Measurements from ENCODE around the gene ANTXR1. TPM values are rescaled to one million over a fixed set of nuclear protein-coding genes. Genes with fewer than 3 reads are reported as not detected.

The ANTXR1 gene

DNA sequence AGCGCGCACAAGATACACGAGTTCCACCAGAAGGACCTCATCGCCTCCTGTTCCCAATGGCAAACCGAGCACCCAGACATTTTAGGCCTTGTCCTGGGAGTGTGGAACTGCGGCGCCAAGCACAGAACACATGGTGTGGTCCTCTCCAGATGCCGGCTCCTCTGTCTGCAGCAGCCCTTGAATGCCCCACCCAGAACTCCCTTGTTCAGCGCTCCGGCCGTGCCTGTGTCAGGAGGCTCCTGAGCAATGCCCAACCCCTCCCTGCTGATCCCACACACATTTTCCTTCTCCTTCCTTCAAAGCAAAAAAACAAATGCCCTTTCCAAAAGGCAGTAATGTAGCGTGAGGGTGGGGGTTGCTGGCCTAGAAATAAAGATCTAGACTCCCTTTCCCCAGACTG, 284.2 kb downstream of the ANTXR1 start:
- Histone ChIP-seq H3K23ac (ENCODE audit: low read length in 2 of 2) (no peak overlapping the region), H3K36me3 (ENCODE audit: control insufficient read depth in 1 of 2, insufficient read depth in 2 of 2, low read depth in 1 of 2, low read length in 2 of 2) (no peaks in the 10 kb centered on the region), H3K79me1 (replicated peaks; ENCODE audit: low read length, poor library complexity, severe bottlenecking) (no peaks in the 10 kb centered on the region), H3K4me3 (ENCODE audit: insufficient read depth in 1 of 2, low read depth in 1 of 2, low read length in 2 of 2) (no peak overlapping the region), H4K8ac (ENCODE audit: low read length) (peak overlapping the region; percentile 90), H3K4me1 (ENCODE audit: control insufficient read depth, insufficient read depth, low read depth, low read length) (peaks cover 33% of the 10 kb centered on the region), H2BK15ac (ENCODE audit: low read depth, poor library complexity, severe bottlenecking) (peak overlapping the region; percentile 18), H2AK5ac (ENCODE audit: low read length, severe bottlenecking) (peak overlapping the region; percentile 71), H3K9me3 (ENCODE audit: control insufficient read depth, low read length) (no peaks in the 10 kb centered on the region), H4K91ac (ENCODE audit: low read length) (peak overlapping the region; percentile 95), H2BK120ac (ENCODE audit: low read depth, low read length) (peak overlapping the region; percentile 91), H3K27ac (ENCODE audit: low read length, poor library complexity, severe bottlenecking) (no peak overlapping the region), H3K27me3 (ENCODE audit: control insufficient read depth in 1 of 2, insufficient read depth in 1 of 2, low read length in 2 of 2) (no peaks in the 10 kb centered on the region), H2BK5ac (ENCODE audit: low read depth, low read length, poor library complexity, severe bottlenecking) (no peak overlapping the region), H3K18ac (ENCODE audit: low read depth in 1 of 2, low read length in 2 of 2) (peak overlapping the region; percentile 31 to 74), H3K4ac (ENCODE audit: low read depth in 1 of 2, low read length in 2 of 2) (peak overlapping the region; percentile 24 to 74), H3K4me2 (ENCODE audit: low read length, poor library complexity, severe bottlenecking) (no peak overlapping the region), H3K9ac (ENCODE audit: low read length) (no peak overlapping the region), H3K14ac (ENCODE audit: low read length in 2 of 2) (no peak overlapping the region), H2BK12ac (ENCODE audit: low read length in 2 of 2) (peak overlapping the region; percentile 87 to 98), H2AFZ (ENCODE audit: low read depth, low read length) (no peak overlapping the region)
- 93% methylated on average over 10 of the region's 12 CpGs for WGBS
- no peak for DNase-seq

- Histone ChIP-seq H4K8ac (ENCODE audit: low read length) (peak overlapping the region; percentile 24), H2BK5ac (ENCODE audit: low read depth, low read length, poor library complexity, severe bottlenecking) (no peak overlapping the region), H2AK5ac (ENCODE audit: low read length, severe bottlenecking) (no peak overlapping the region), H2AFZ (ENCODE audit: low read depth, low read length) (no peak overlapping the region), H3K4ac (ENCODE audit: low read depth in 1 of 2, low read length in 2 of 2) (peak overlapping the region in 1 of 2 experiments; percentile 74), H4K91ac (ENCODE audit: low read length) (peak overlapping the region; percentile 49), H3K18ac (ENCODE audit: low read depth in 1 of 2, low read length in 2 of 2) (peak overlapping the region; percentile 55 to 74), H2BK120ac (ENCODE audit: low read depth, low read length) (no peak overlapping the region), H2BK15ac (ENCODE audit: low read depth, poor library complexity, severe bottlenecking) (no peak overlapping the region), H3K9ac (ENCODE audit: low read length) (peak overlapping the region; percentile 38), H3K4me3 (ENCODE audit: insufficient read depth in 1 of 2, low read depth in 1 of 2, low read length in 2 of 2) (no peak overlapping the region), H3K79me1 (replicated peaks; ENCODE audit: low read length, poor library complexity, severe bottlenecking) (no peaks in the 10 kb centered on the region), H3K4me2 (ENCODE audit: low read length, poor library complexity, severe bottlenecking) (peak overlapping the region; percentile 47), H3K27ac (ENCODE audit: low read length, poor library complexity, severe bottlenecking) (peak overlapping the region; percentile 82), H3K4me1 (ENCODE audit: control insufficient read depth, insufficient read depth, low read depth, low read length) (peaks cover 31% of the 10 kb centered on the region), H2BK12ac (ENCODE audit: low read length in 2 of 2) (peak overlapping the region; percentile 60 to 98), H3K27me3 (ENCODE audit: control insufficient read depth in 1 of 2, insufficient read depth in 1 of 2, low read length in 2 of 2) (no peaks in the 10 kb centered on the region), H3K14ac (ENCODE audit: low read length in 2 of 2) (no peak overlapping the region), H3K9me3 (ENCODE audit: control insufficient read depth, low read length) (no peaks in the 10 kb centered on the region), H3K36me3 (ENCODE audit: control insufficient read depth in 1 of 2, insufficient read depth in 2 of 2, low read depth in 1 of 2, low read length in 2 of 2) (no peaks in the 10 kb centered on the region), H3K23ac (ENCODE audit: low read length in 2 of 2) (no peak overlapping the region)
- WGBS, result 20% methylated on average over 7 of the region's 7 CpGs
- peak; percentile 91 for DNase-seq
Measured at GRCh38 chr2:69298261-69298660, 285.3 kb downstream of the ANTXR1 start.

DNA sequence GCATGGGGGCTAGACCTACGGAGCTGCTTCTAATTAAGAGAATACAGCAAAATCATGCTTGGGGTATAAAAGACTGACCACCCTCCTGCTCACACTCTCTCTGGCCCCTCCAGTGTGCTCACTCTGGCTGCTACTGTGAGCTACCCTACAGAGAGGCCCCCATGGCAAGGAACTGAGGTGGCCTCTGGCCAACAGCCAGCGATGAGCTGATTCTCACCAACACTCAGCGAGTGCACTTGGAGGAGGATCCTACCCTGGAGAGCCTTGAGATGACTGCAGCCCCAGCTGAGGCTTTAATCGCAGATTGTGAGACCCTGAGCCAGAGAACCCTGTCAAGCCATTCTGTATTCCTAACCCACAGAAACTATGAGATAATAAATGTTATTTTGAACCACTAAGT, 285.9 kb downstream of the ANTXR1 start:
- peak overlapping the region in 1 of 2 experiments; percentile 22 for H3K4me3 ChIP-seq (ENCODE audit: insufficient read depth in 1 of 2, low read depth in 1 of 2, low read length in 2 of 2)
- peak overlapping the region; percentile 47 for H3K4me2 ChIP-seq (ENCODE audit: low read length, poor library complexity, severe bottlenecking)
- no peak overlapping the region for H3K23ac ChIP-seq (ENCODE audit: low read length in 2 of 2)
- WGBS, result 55% methylated on average over 3 of the region's 4 CpGs
- peak overlapping the region; percentile 27 for H2BK120ac ChIP-seq (ENCODE audit: low read depth, low read length)
- H3K36me3 ChIP-seq (ENCODE audit: control insufficient read depth in 1 of 2, insufficient read depth in 2 of 2, low read depth in 1 of 2, low read length in 2 of 2), result no peaks in the 10 kb centered on the region
- no peak overlapping the region for H2AFZ ChIP-seq (ENCODE audit: low read depth, low read length)
- peak; percentile 70 for DNase-seq
- peaks cover 31% of the 10 kb centered on the region for H3K4me1 ChIP-seq (ENCODE audit: control insufficient read depth, insufficient read depth, low read depth, low read length)
- peak overlapping the region; percentile 3 to 46 for H3K4ac ChIP-seq (ENCODE audit: low read depth in 1 of 2, low read length in 2 of 2)
- peak overlapping the region; percentile 14 to 74 for H3K18ac ChIP-seq (ENCODE audit: low read depth in 1 of 2, low read length in 2 of 2)
- peak overlapping the region; percentile 19 to 98 for H2BK12ac ChIP-seq (ENCODE audit: low read length in 2 of 2)
- H2AK5ac ChIP-seq (ENCODE audit: low read length, severe bottlenecking), result no peak overlapping the region
- no peaks in the 10 kb centered on the region for H3K79me1 ChIP-seq (replicated peaks; ENCODE audit: low read length, poor library complexity, severe bottlenecking)
- peak overlapping the region; percentile 77 for H4K91ac ChIP-seq (ENCODE audit: low read length)
- no peak overlapping the region for H2BK5ac ChIP-seq (ENCODE audit: low read depth, low read length, poor library complexity, severe bottlenecking)
- peak overlapping the region in 1 of 2 experiments; percentile 12 for H3K14ac ChIP-seq (ENCODE audit: low read length in 2 of 2)
- H3K9me3 ChIP-seq (ENCODE audit: control insufficient read depth, low read length), result peaks cover 4% of the 10 kb centered on the region
- no peak overlapping the region for H2BK15ac ChIP-seq (ENCODE audit: low read depth, poor library complexity, severe bottlenecking)
- peak overlapping the region; percentile 82 for H3K27ac ChIP-seq (ENCODE audit: low read length, poor library complexity, severe bottlenecking)
- H3K27me3 ChIP-seq (ENCODE audit: control insufficient read depth in 1 of 2, insufficient read depth in 1 of 2, low read length in 2 of 2), result no peaks in the 10 kb centered on the region
- peak overlapping the region; percentile 38 for H3K9ac ChIP-seq (ENCODE audit: low read length)
- H4K8ac ChIP-seq (ENCODE audit: low read length), result peak overlapping the region; percentile 74

Small RNAs within 50 kb of the gene (small RNA-seq; reads per million reads assigned to genes)
- 17.3 reads per million, percentile 85 among the genes with 10 or more reads in this experiment for gene MIR3126 (ENCODE audit: low read depth)
- gene RNA5SP96 (ENCODE audit: low read depth), result not detected
- not detected for gene RNU6-1216P (ENCODE audit: low read depth)
